HepG2 (cell line): ENCODE results near the gene CYSRT1. TPM values are rescaled to one million over a fixed set of nuclear protein-coding genes. Genes with fewer than 3 reads are reported as not detected.

Experiments
- AKAP8 ChIP-seq: sonication (generic); formaldehyde crosslinking; IDR thresholded peaks from 2 replicates; pipeline ENCODE4 v1.5.1; 2020; ENCODE audit warnings: mild to moderate bottlenecking, missing genetic modification reagents
- KDM2A ChIP-seq: sonication (generic); formaldehyde crosslinking; IDR thresholded peaks from 2 replicates; pipeline ENCODE4 v1.4.0; 2020; ENCODE audit warnings: low read depth, missing genetic modification reagents, borderline replicate concordance
- KLF13 ChIP-seq: sonication (generic); formaldehyde crosslinking; IDR thresholded peaks from 2 replicates; pipeline ENCODE4 v1.4.0; 2020; ENCODE audit warnings: mild to moderate bottlenecking, missing genetic modification reagents
- MAZ ChIP-seq, 2 experiments: sonication (generic) in 1 of 2; formaldehyde crosslinking in 1 of 2; IDR thresholded peaks; 2 replicates each; pipeline versions ENCODE4 v1.5.0 to v1.6.1; 2012 to 2020; ENCODE audit warnings: low read depth in 2 of 2, mild to moderate bottlenecking in 2 of 2, borderline replicate concordance in 1 of 2, improper control_type of control experiment in 1 of 2, low read length in 1 of 2, missing genetic modification reagents in 1 of 2, moderate library complexity in 1 of 2
- SALL1 ChIP-seq: sonication (generic); formaldehyde crosslinking; IDR thresholded peaks from 2 replicates; pipeline ENCODE4 v1.8.0; 2022; ENCODE audit warnings: mild to moderate bottlenecking, missing genetic modification reagents
- SOX6 ChIP-seq, 2 experiments: fragments of 450-650 bp in 1 of 2; sonication (generic) in 1 of 2; formaldehyde crosslinking in 1 of 2; IDR thresholded peaks; 2 replicates each; pipeline versions ENCODE4 v1.4.0 to v1.6.1; 2017 to 2020; ENCODE audit warnings: antibody characterized with exemption in 1 of 2, mild to moderate bottlenecking in 1 of 2, missing genetic modification reagents in 1 of 2
- TARDBP ChIP-seq: sonication (generic); formaldehyde crosslinking; IDR thresholded peaks from 2 replicates; pipeline ENCODE4 v1.8.0; 2022; ENCODE audit warnings: mild to moderate bottlenecking, missing genetic modification reagents
- THAP11 ChIP-seq: IDR thresholded peaks from 2 replicates; pipeline ENCODE4 v1.6.1; 2016; ENCODE audit warnings: missing biosample characterization, missing genetic modification reagents
- TRIM22 ChIP-seq: fragments of 450-650 bp; IDR thresholded peaks from 2 replicates; pipeline ENCODE4 v1.6.1; 2017
- ZC3H4 ChIP-seq: sonication (generic); formaldehyde crosslinking; IDR thresholded peaks from 2 replicates; pipeline ENCODE4 v1.4.0; 2020; ENCODE audit warnings: missing genetic modification reagents, borderline replicate concordance
- ZEB1 ChIP-seq: IDR thresholded peaks from 2 replicates; pipeline ENCODE4 v1.6.1; 2012; ENCODE audit warnings: mild to moderate bottlenecking, low read depth, inconsistent platforms; ENCODE audit not compliant: insufficient replicate concordance
- ZMYM2 ChIP-seq: sonication (generic); formaldehyde crosslinking; IDR thresholded peaks from 2 replicates; pipeline ENCODE4 v1.8.0; 2022; ENCODE audit warnings: mild to moderate bottlenecking, missing genetic modification reagents
- ZNF33A ChIP-seq: sonication (generic); formaldehyde crosslinking; IDR thresholded peaks from 2 replicates; pipeline ENCODE4 v1.5.1; 2020; ENCODE audit warnings: missing genetic modification reagents, mild to moderate bottlenecking, moderate library complexity, borderline replicate concordance
- ZNF414 ChIP-seq: sonication (generic); formaldehyde crosslinking; IDR thresholded peaks from 2 replicates; pipeline ENCODE4 v1.5.0; 2020; ENCODE audit warnings: missing genetic modification reagents
- ZNF460 ChIP-seq: sonication (generic); formaldehyde crosslinking; IDR thresholded peaks from 2 replicates; pipeline ENCODE4 v1.5.1; 2020; ENCODE audit warnings: missing genetic modification reagents, mild to moderate bottlenecking, borderline replicate concordance
- ZNF567 ChIP-seq: sonication (generic); formaldehyde crosslinking; IDR thresholded peaks from 2 replicates; pipeline ENCODE4 v1.8.1; 2023; ENCODE audit warnings: mild to moderate bottlenecking, missing genetic modification reagents, borderline replicate concordance
- ZNF572 ChIP-seq: sonication (generic); formaldehyde crosslinking; IDR thresholded peaks from 2 replicates; pipeline ENCODE4 v1.5.1; 2020; ENCODE audit warnings: mild to moderate bottlenecking, missing genetic modification reagents
- ZNF788 ChIP-seq: sonication (generic); formaldehyde crosslinking; IDR thresholded peaks from 2 replicates; pipeline ENCODE4 v1.5.0; 2020; ENCODE audit warnings: mild to moderate bottlenecking, missing genetic modification reagents, borderline replicate concordance
- ZNF879 ChIP-seq: sonication (generic); formaldehyde crosslinking; IDR thresholded peaks from 2 replicates; pipeline ENCODE4 v1.8.1; 2023; ENCODE audit warnings: missing genetic modification reagents
- ZNF883 ChIP-seq: sonication (generic); formaldehyde crosslinking; IDR thresholded peaks from 2 replicates; pipeline ENCODE4 v1.5.1; 2020; ENCODE audit warnings: mild to moderate bottlenecking, missing genetic modification reagents; ENCODE audit errors: not compliant biosample characterization
- polyA plus RNA-seq, 8 experiments: library from polyadenylated mRNA; depleted of rRNA in 3 of 8; stranded (reverse) in 7 of 8; unstranded in 1 of 8; fragments of >200 nt; fragmentation: Illumina TruSeq in 4 of 8; extraction: Trizol in 4 of 8; gene quantifications; 2 replicates each; pipeline versions ENCODE4 v1.2.1 to v1.2.3, GENCODE V29; 2011 to 2016; ENCODE audit warnings: low read depth in 4 of 8, missing spikeins in 1 of 8, mixed read lengths in 1 of 8; ENCODE audit not compliant: insufficient read depth in 1 of 8
- total RNA-seq, 5 experiments: library from RNA; depleted of rRNA; stranded (reverse); fragments of >200 nt; fragmentation: Illumina TruSeq; extraction: Trizol; gene quantifications; 2 replicates each; pipeline ENCODE4 v1.2.3, GENCODE V29; 2016; ENCODE audit warnings: low read depth in 1 of 5
- TF ChIP-seq, protein P1 (sequence below): sonication (generic); formaldehyde crosslinking; IDR thresholded peaks from 2 replicates; pipeline ENCODE4 v1.5.1; 2020; ENCODE audit warnings: mild to moderate bottlenecking, moderate library complexity, missing genetic modification reagents
- TF ChIP-seq, protein P2 (sequence below): sonication (generic); formaldehyde crosslinking; conservative IDR thresholded peaks from 2 replicates; pipeline ENCODE4 v1.4.0; 2020; ENCODE audit warnings: missing genetic modification reagents

CYSRT1 gene
- total and polyA plus RNA-seq, 2 of the 13 experiments (the other 11 are each of a cell fraction or from before 2014, with no cell fraction given) = 1.5 to 2.1 TPM

GRCh38 chr9:137200311-137201204, 24.4 kb upstream of the CYSRT1 start, which contains the start of gene TPRN (continued):
- TF ChIP-seq ZNF33A (CRISPR knock-in tag) (0 out of 2 replicates have a peak, but pooled peaks have one; percentile 31), TRIM22 (no peak), AKAP8 (CRISPR knock-in tag) (peak; percentile 94), KDM2A (CRISPR knock-in tag) (peak; percentile 91), ZEB1 (peak; percentile 25), ZNF879 (CRISPR knock-in tag) (peak; percentile 92; the same call in 1 of the 2 replicates), SALL1 (CRISPR knock-in tag) (peak; percentile 77), ZNF460 (CRISPR knock-in tag) (no peak), THAP11 (CRISPR knock-in tag) (peak; percentile 88), ZNF572 (CRISPR knock-in tag) (0 out of 2 replicates have a peak, but pooled peaks have one; percentile 64), ZMYM2 (CRISPR knock-in tag) (0 out of 2 replicates have a peak, but pooled peaks have one; percentile 52), ZNF788 (peak; percentile 93; the same call in 1 of the 2 replicates), ZC3H4 (no peak; the same call in 1 of the 2 replicates), MAZ (IDR thresholded peaks at IDR 0.05; ENCODE audit: borderline replicate concordance, low read depth, low read length) (no peak; the same call in none of the 2 replicates), MAZ (CRISPR knock-in tag; IDR thresholded peaks at IDR 0.05; ENCODE audit: low read depth) (peak; percentile 86), KLF13 (CRISPR knock-in tag) (no peak), SOX6 (IDR thresholded peaks at IDR 0.05) (no peak), SOX6 (CRISPR knock-in tag; IDR thresholded peaks at IDR 0.05) (peak; percentile 70; the same call in 1 of the 2 replicates), ZNF883 (peak; percentile 65), TARDBP (peak; percentile 90), ZNF414 (peak; percentile 70; the same call in 1 of the 2 replicates), ZNF567 (0 out of 2 replicates have a peak, but pooled peaks have one; percentile 71)
- TF ChIP-seq, protein P1, sequence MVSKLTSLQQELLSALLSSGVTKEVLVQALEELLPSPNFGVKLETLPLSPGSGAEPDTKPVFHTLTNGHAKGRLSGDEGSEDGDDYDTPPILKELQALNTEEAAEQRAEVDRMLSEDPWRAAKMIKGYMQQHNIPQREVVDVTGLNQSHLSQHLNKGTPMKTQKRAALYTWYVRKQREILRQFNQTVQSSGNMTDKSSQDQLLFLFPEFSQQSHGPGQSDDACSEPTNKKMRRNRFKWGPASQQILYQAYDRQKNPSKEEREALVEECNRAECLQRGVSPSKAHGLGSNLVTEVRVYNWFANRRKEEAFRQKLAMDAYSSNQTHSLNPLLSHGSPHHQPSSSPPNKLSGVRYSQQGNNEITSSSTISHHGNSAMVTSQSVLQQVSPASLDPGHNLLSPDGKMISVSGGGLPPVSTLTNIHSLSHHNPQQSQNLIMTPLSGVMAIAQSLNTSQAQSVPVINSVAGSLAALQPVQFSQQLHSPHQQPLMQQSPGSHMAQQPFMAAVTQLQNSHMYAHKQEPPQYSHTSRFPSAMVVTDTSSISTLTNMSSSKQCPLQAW (CRISPR knock-in tag) = peak; percentile 92
- TF ChIP-seq, protein P2, sequence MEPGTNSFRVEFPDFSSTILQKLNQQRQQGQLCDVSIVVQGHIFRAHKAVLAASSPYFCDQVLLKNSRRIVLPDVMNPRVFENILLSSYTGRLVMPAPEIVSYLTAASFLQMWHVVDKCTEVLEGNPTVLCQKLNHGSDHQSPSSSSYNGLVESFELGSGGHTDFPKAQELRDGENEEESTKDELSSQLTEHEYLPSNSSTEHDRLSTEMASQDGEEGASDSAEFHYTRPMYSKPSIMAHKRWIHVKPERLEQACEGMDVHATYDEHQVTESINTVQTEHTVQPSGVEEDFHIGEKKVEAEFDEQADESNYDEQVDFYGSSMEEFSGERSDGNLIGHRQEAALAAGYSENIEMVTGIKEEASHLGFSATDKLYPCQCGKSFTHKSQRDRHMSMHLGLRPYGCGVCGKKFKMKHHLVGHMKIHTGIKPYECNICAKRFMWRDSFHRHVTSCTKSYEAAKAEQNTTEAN = peak; percentile 33
